Uterus (tissue), 2 donors: ENCODE results near the gene POLD3.

Experiments
- CTCF ChIP-seq, 4 experiments: fragments of 200-600 bp in 2 of 4; fragments of 450-650 bp in 2 of 4; sonication (generic) in 2 of 4; IDR thresholded peaks; one replicate each; pipeline ENCODE4 v1.5.1; 2016 to 2019; ENCODE audit warnings: antibody characterized with exemption in 4 of 4, mild to moderate bottlenecking in 2 of 4, moderate library complexity in 1 of 4
- POLR2A ChIP-seq, 2 donors: fragments of 450-650 bp; IDR thresholded peaks; one replicate each; pipeline ENCODE4 v1.6.1; 2016; ENCODE audit warnings: antibody characterized with exemption in 2 of 2, mild to moderate bottlenecking in 1 of 2, moderate library complexity in 1 of 2

- no peak for TF ChIP-seq POLR2A (IDR thresholded peaks at IDR 0.05)
- TF ChIP-seq CTCF (IDR thresholded peaks at IDR 0.05) = no peak
These were observed 77.8 kb downstream of the POLD3 start for GRCh38 chr11:74670171-74670570.
